ENCODE results near the gene KIAA0825.

KIAA0825 gene

GRCh38 chr5:94442076-94442475, 176.3 kb downstream of the KIAA0825 start:
- in situ Hi-C loops (cut with MboI; ENCODE audit: low sequenced_read_pairs) = no loop called here

GRCh38 chr5:94440015-94440414, 178.4 kb downstream of the KIAA0825 start:
- in situ Hi-C loops (cut with MboI; ENCODE audit: low sequenced_read_pairs) = no loop called here

GRCh38 chr5:94433397-94434163, 184.8 kb downstream of the KIAA0825 start:
- in situ Hi-C loops (cut with MboI; ENCODE audit: low sequenced_read_pairs) = no loop called here

DNA sequence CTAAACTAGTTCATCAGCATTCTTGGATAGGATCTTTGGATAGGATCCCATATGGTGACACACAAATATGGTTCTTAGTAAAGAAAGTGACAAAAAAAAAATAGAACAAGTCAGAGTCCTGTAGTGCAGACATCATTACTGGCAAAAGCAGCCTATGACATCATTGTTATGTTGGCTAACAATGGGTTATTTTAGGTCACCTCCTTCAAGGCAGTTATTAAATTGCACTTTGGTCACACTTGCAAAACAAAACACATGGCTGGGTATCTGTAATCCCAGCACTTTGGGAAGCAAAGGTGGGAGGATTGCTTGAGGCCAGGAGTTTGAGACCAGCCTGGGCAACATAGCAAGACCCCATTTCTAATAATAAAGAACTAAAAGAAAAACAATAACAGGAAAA, 185.9 kb downstream of the KIAA0825 start:
- in situ Hi-C loops (cut with MboI; ENCODE audit: low sequenced_read_pairs) = no loop called here

DNA sequence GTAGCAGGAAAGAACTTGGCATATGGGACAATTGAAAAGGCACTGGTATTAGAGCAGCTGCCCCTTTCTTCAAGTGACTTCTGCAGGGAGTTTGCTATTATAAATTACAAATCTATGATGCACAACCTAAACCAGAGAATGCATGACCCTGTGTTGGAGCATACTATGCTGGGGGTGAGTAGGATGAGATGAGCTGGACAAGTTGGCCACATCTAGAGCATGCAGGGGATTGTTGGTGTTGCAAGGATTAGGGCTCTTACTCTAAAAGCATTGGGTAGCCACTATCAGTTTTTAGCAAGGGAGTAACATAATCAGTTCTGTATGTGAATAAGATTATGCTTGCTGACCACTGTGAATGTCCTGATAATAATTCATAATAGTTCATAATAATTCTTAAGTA, 186.7 kb downstream of the KIAA0825 start:
- in situ Hi-C loops (cut with MboI; ENCODE audit: low sequenced_read_pairs) = no loop called here

GRCh38 chr5:94429566-94429965, 188.8 kb downstream of the KIAA0825 start:
- in situ Hi-C loops (cut with MboI; ENCODE audit: low sequenced_read_pairs) = no loop called here

- in situ Hi-C loops (cut with MboI; ENCODE audit: low sequenced_read_pairs) = no loop called here
These were observed 193.0 kb downstream of the KIAA0825 start for GRCh38 chr5:94425396-94425795.

GRCh38 chr5:94423411-94423810, 195.0 kb downstream of the KIAA0825 start:
- in situ Hi-C loops (cut with MboI; ENCODE audit: low sequenced_read_pairs) = no loop called here

- in situ Hi-C loops (cut with MboI; ENCODE audit: low sequenced_read_pairs) = no loop called here
These were observed 195.6 kb downstream of the KIAA0825 start for GRCh38 chr5:94422812-94423211.

GRCh38 chr5:94420885-94421284, 197.5 kb downstream of the KIAA0825 start:
- in situ Hi-C loops (cut with MboI; ENCODE audit: low sequenced_read_pairs) = no loop called here

- in situ Hi-C loops (cut with MboI; ENCODE audit: low sequenced_read_pairs) = no loop called here
These were observed 202.6 kb downstream of the KIAA0825 start for GRCh38 chr5:94415798-94416197.

DNA sequence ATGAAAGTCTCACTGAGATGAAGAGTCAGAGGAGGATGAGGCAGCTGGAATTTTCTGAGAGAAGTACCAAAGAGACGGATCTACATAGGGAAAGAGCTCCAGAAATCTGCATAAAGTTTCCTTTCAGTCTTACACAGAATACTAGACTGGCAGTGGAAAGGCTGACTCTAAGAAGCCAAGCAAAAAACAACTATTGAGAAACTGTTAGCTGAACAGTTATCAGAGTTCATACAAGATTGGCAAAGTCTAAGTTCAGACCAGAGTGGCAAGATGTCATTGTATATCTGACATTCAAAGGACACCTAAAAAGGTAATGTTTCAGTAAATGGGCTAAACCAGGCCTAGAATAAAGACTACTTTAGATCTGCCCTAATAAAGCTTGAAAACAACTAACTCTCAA, 209.0 kb downstream of the KIAA0825 start:
- in situ Hi-C loops (cut with MboI; ENCODE audit: low sequenced_read_pairs) = no loop called here

- in situ Hi-C loops (cut with MboI; ENCODE audit: low sequenced_read_pairs) = no loop called here
These were observed 211.4 kb downstream of the KIAA0825 start for GRCh38 chr5:94407023-94407422.

- in situ Hi-C loops (cut with MboI; ENCODE audit: low sequenced_read_pairs) = no loop called here
These were observed 214.9 kb downstream of the KIAA0825 start for GRCh38 chr5:94403483-94403882.

DNA sequence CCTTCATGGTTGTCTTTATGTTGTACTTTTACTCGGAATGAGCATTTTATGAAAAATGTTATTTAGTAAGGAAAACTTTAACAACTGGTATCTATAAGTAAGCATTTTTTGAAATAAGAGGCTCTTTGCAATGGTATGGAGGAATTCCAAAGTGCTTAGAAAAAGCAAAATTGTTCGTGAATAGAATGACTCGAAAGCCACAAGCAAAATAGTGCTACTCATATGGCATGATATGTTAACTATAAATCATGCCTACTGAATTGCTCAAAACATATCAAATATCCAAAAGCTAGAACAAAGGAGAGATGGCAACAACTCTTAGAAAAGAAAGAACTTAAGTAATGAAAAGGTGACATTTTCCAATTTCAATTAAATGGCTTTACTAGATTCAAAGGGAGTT, 216.3 kb downstream of the KIAA0825 start:
- in situ Hi-C loops (cut with MboI; ENCODE audit: low sequenced_read_pairs) = no loop called here

GRCh38 chr5:94397508-94397907, 220.9 kb downstream of the KIAA0825 start:
- in situ Hi-C loops (cut with MboI; ENCODE audit: low sequenced_read_pairs) = no loop called here

- in situ Hi-C loops (cut with MboI; ENCODE audit: low sequenced_read_pairs) = no loop called here
These were observed 221.7 kb downstream of the KIAA0825 start for GRCh38 chr5:94396687-94397086.

DNA sequence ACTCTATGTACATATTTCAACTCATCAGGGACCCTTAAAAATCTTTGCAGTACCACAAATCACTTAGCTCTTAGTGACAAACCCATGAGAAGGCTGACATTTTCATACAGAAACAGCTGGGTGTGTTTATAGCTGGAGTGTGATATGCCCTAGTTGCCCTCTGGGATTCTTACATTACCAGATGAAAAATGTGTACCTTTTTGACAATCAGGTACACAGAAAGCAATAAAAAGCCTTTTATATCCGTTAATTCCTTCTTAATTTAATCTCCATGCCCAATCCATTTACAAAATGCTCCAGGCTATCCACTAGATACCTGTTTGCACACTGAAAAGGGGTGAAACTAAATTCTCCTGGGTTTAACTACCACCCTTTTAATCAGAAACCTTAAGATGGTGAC, 222.9 kb downstream of the KIAA0825 start:
- in situ Hi-C loops (cut with MboI; ENCODE audit: low sequenced_read_pairs) = no loop called here

DNA sequence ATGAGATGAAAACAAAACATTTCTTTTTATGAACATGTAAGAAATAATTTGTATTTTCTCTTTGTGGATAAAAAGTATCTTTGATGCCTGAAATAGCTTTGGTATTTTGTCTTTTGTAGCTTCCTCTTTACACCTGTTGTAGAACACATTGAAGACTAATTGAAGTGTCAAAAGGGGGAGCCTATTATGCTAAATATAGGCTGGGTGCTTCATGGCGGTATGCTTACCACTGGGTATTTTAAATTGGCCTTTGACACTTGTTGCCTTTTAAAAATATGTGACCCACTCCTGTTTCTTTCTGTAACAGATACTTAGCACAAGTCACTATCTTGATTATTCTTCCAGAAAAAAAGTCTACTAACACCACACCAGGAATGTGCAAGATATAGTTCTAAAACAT, 226.4 kb downstream of the KIAA0825 start:
- in situ Hi-C loops (cut with MboI; ENCODE audit: low sequenced_read_pairs) = no loop called here

- in situ Hi-C loops (cut with MboI; ENCODE audit: low sequenced_read_pairs) = no loop called here
These were observed 228.9 kb downstream of the KIAA0825 start for GRCh38 chr5:94389515-94389899.

GRCh38 chr5:94388773-94389514, 229.5 kb downstream of the KIAA0825 start:
- in situ Hi-C loops (cut with MboI; ENCODE audit: low sequenced_read_pairs) = no loop called here

DNA sequence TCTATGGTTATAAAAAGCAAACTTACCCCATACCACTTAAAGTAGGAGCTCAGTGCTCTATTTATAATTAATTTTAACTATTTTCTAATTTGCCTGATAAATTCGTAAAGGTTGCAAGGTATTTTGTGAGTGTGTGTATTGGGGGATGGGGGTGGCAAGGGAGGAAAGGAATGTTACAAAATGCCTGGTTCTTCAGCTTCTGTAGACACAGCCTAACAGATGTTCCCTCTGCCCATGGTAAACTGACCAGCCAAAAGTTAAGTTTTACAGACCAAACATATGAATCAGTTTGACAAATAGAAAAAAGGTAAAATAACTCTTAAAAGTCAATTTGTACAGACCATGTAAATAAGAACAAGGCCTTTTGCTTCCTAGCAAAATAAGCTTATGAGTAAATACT, 232.6 kb downstream of the KIAA0825 start:
- in situ Hi-C loops (cut with MboI; ENCODE audit: low sequenced_read_pairs) = no loop called here

All from hTERT RPE-1 (cell line).